ENCODE data around the gene CLEC7A.
A peak's percentile ranks its signal among the peaks of the same experiment; 100 is the strongest.

Gene CLEC7A

DNA sequence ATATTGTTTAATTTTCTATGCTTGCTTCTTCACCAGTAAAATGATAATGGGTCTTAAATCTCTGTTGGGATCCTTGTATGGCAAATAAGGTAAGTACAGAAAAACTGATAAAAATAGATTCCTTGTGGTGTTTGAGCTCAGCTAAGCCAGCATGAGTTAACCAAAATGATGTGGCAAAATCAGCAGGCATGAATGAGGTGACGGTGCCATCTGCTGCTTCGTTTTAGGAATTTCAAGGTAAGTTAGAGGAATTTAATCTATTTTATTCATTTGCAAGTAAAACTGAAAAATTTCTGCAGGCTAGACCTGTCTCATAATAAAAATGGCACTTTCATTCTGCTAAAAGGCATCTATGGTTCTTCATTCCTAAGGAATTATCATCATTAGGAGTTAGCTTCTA lies 10.0 kb upstream of the CLEC7A start:
- peak in 1 of 2 experiments; percentile 17 for DNase-seq (ENCODE audit: low read depth in 2 of 2)

DNA sequence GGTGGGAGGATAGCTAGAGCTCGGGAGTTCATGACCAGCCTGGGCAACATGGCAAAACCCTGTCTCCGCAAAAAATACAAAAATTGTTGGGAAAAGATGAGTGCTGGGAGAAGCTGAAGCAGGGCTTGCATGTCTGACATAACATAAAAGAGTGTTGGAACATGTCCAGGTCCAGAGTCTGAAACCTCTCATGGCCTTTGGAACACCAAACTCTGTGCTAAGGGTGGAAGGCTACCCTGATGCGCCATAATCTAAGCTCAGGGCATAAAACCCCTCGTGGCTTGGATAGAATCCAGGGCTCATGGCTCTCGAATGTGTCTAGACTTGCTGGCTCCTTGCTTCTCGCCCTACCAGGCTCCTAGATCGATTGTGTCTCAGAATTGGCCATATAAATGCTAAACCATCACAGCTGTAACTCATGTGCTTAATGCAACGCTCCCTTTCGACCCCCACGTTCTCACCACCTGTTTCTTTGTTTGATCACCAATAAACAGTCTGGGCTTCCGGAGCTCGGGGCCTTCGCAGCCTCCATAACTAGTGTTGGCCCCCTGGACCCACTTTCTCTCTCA lies 6.7 kb upstream of the CLEC7A start:
- no peak for DNase-seq (ENCODE audit: low read depth in 2 of 2)

DNA sequence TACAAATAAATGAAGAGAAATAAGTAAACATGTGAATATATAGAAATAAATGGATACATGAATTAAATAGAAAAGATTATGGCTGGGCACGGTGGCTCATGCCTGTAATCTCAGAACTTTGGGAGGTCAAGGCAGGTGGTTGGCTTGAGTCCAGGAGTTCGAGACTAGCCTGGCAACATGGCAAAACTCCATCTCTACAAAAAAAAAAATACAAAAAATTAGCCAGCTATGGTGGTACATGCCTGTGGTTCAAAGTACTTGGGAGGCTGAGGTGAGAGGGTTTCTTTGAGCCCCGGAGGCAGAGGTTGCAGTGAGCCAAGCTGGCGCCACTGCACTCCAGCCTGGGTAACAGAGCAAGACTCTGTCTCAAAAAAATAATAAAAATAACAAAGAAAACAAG lies 5.1 kb upstream of the CLEC7A start:
- DNase-seq (ENCODE audit: low read depth in 2 of 2), result no peak

DNA sequence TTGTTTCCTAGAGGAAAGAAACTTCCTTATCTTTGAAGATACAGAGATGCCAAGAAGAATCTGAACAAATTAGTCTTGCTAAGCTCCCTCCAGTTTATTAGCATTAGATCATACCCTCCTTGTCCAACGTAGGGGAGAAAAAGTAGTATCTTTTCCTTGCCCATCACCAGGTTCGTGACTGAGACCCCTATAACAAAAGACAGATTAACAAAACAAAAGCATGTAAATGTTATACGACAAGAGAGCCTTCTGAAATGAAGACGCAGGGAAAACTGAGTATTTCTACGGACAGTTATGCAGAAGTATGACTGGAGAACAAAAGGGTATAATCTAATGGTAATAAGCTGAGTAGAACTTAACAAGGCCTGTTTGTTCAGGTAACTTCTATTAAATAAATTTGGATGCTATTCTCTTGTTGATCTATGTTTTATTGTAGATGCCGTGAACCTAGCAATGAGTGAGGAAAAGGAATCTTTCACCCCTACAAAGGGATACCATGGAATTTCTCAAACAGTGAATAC lies 2.9 kb upstream of the CLEC7A start:
- no peak for DNase-seq (ENCODE audit: low read depth in 2 of 2)

DNA sequence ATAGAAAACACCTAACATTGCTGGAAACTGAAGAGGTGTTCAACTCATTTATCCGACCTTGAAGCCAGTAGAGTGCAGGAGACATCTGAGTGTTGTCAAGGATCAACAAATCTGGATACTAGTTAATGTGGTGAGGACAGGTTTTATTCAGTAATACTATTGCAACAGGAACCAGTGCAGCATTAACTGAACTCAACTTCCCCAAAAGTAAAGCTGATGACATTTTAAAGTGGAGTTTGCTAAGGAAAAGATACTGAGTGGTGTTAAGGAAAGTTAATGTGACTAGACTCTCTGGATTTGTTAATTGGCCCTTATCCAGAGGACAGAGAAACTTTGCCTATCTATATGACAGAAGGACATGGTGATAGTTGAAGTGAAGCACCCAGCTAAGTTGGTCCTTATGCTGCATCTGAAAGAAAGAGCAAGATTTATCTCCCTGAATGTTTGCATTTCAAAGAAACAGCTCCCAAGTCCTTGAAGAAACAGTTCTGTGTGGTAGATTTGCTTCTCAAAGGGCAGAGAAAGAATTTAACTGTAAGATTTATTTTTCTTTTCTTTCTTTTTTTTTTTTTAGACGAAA lies 1.2 kb upstream of the CLEC7A start:
- no peak for DNase-seq (ENCODE audit: low read depth in 2 of 2)

DNA sequence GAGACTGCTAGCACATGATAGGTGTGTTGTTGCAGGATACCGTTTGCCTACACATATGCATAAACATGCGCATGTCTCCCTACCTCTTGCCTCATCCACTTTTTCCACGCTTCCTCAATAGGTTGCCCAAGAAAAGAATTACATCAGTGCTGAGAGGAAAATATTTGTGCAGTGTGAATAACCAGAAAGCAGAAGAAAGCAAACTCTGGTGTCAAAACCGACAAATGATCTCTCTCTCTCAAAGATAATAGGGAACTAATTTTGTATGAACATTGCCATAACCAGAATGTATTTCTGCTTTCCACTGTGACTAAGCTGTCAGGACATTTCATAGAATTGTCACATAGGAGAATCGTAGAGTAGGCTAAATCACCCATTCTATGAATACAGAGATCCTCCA lies 1.3 kb downstream of the CLEC7A start:
- no peak for DNase-seq (ENCODE audit: low read depth in 2 of 2)

DNA sequence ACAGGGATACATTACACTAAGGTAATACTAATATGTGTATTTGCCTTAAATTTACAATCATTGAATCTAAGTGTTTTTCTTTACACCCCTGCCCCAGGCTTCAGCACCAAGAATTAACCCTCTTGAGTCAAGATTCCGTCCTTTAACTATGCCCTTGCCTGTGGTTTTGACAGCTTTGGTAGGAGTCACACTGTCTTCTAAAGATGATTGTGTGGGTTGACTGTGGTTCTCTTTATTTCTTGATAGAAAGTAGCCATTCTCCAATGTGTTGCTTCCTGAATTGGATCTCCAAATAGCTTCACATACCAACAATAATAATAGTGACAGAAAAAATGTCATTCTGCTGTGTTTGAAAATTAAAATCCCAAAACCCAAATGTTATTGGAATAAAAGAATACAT lies 3.6 kb downstream of the CLEC7A start:
- no peak for DNase-seq (ENCODE audit: low read depth in 2 of 2)

DNA sequence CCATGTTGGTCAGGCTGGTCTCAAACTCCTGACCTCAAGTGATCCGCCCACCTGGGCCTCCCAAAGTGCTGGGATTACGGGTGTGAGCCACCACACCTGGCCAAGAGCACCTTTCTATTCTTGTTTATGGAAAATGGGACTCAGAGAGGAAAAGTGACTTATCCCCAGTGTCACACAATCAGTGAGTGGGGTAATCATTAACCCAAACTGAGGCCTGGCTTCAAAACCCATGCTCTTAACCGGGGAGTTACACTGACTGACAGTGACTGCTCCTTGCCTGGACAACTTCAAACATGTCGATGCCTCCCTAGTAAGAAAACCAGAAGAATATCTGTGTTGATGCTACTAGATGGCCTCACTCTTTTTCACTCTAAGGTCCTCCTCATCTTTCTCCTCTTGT lies 7.3 kb downstream of the CLEC7A start:
- no peak for DNase-seq (ENCODE audit: low read depth in 2 of 2)

DNA sequence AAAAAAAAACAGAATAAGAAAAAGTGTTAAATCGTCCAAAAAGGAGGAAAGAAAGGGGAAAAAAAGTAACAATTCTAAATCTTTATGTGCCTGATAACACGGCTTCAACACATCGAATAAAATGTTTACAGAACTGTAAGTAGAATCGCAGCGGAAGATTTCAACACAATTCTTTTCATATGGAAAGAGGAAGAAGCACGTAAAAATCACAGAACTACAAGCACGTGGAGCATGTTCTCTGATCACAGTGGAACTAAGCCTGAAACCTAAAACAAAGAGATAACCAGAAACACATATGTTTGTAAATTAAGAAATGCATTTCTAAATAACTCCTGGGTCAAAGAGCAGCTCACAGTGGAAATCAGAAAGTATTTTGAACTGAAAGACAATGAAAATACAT lies 8.7 kb downstream of the CLEC7A start:
- DNase-seq (ENCODE audit: low read depth in 2 of 2), result no peak

DNA sequence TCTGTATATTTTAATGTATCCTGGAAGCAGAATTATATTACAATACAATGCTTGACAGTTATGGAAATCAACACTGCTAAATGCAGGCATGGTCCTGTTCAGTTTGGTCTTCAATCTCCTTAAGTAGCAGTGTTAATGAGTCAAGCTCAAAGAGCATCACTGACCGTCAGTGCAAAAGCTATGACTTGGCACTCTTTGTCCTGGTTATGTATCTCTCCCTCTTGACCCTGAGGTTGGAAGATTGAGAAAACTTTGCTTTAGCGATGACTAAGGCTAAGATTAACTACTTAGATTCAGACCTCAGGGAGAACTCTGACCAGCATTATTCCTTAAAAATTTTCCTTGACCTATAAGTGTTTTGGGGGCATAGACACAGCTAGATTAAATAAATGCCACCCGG lies 10.9 kb downstream of the CLEC7A start:
- no peak for DNase-seq (ENCODE audit: low read depth in 2 of 2)

DNA sequence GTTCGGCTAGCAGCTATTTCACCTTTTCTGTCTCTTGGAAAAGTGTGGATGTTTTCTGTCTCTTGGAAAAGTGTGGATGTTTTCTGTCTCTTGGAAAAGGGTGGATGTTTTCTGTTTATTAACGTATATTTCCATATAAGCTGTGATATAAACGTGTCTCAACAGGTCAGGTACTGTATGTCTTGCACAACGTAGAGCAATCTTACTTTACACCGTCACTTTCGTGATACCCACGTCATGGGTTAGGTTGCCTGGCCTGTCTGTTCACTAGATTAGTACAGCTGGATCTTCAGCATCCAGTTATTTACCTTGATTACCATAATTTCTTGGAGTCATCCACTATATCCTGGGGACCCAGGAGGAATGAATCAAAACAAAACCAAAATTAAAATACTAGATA lies 14.1 kb downstream of the CLEC7A start:
- DNase-seq (ENCODE audit: low read depth in 2 of 2), result no peak

DNA sequence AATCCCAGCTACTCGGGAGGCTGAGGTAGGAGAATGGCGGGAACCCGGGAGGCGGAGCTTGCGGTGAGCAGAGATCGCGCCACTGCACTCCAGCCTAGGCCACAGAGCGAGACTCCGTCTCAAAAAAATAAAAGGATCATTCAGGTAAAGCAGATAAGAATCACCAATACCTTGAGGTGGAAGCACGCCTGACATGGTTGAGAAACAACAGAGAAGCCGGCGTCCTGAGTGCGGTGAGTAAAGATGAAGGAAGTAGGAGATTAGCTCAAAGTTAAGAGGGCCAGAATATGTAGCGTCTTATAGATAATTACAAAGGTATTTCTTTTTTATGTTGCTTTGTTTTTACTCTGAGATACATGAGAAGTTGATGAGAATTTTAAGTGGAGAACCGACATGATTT lies 14.7 kb downstream of the CLEC7A start:
- DNase-seq (ENCODE audit: low read depth in 2 of 2), result no peak

DNA sequence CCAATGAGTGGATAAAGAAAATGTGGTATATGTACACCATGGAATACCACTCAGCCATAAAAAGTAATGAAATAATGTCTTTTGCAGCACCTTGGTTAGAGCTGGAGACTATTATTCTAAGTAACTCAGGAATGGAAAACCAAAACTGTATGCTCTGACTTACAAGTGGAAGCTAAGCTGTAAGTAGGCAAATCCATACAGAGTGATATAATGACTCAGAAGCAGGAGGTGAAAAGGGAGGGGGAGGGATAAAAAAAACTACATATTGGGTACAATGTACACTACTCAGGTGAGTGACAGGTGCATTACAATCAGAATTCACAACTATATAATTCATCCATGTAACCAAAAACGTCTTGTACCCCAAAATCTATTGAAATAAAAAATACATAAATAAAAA lies 16.1 kb downstream of the CLEC7A start:
- DNase-seq (ENCODE audit: low read depth in 2 of 2), result no peak

DNA sequence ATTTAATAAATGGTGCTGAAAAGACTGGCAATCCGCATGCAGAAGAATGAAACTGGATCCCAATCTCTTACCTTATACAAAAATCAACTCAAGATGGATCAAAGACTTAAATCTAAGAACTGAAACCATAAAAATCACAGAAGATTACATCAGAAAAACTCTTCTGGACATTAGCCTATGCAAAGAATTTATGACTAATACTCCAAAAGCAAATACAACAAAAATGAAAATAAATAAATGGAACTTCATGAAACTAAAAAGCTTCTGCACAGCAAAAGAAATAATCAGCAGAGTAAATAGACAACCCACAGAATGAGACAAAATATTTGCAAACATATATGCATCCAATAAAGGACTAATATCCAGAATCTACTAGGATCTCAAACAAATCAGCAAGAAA lies 16.9 kb downstream of the CLEC7A start:
- DNase-seq (ENCODE audit: low read depth in 2 of 2), result no peak

DNA sequence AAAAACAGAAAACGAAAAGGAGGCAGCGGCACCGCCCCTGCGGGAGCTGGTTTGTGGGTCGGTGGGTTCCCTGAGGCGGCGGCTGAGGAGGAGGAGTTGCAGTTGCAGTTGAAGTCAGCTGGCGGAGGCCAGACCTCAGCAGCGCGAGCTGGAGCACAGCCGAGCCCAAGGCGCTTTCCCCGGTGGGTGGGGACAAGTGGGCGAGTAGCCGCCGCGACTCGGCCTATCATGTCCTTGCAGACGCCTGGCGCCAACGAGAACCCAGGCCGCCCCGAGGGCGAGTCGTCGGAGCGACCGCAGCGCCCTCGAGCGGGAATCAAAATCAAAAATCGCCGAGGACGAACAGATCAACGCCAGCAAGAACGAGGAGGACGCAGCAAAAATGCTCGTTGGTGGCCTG lies 18.5 kb downstream of the CLEC7A start:
- DNase-seq (ENCODE audit: low read depth in 2 of 2), result no peak

DNA sequence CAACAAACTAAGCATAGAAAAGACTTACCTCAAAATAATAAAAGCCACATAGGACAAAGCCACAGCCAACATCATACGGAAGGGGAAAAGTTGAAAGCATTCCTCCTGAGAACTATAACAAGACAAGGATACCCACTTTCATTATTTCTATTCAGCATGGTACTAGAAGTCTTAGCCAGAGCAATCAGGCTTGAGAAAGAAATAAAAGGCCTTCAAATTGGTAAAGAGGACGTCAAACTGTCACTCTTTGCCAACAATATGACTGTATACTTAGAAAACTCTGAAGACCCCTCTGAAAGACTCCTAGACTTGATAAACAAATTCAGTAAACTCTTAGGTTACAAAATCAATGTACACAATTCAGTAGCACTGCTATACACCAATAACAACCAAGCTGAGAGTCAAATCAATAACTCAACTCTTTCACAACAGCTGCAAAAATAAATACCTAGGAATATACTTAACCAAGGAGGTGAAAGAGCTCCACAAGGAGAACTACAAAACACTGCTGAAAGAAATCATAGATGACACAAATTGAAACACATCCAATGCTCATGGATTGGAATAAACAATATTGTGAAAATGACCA lies 19.6 kb downstream of the CLEC7A start:
- no peak for DNase-seq (ENCODE audit: low read depth in 2 of 2)

DNA sequence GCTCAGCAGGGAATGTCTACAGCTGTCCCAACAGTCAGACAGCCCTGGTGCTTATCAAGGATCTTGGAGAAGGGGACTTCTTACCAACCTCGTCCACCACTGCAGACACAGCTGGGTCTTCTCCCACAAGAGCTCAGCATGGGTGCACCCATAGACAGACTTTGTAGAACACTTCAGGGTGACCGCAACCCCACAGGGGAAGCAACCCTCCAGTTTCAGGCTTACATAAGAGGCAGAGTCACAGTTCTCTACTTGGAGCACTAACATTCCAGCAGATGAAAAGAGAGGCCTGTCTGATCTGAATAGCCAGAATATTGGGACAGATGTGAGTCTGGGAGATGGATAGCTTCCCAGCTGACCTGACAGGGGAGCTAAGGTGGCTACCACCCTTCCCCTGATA lies 27.7 kb downstream of the CLEC7A start:
- DNase-seq (ENCODE audit: low read depth in 2 of 2), result no peak

DNA sequence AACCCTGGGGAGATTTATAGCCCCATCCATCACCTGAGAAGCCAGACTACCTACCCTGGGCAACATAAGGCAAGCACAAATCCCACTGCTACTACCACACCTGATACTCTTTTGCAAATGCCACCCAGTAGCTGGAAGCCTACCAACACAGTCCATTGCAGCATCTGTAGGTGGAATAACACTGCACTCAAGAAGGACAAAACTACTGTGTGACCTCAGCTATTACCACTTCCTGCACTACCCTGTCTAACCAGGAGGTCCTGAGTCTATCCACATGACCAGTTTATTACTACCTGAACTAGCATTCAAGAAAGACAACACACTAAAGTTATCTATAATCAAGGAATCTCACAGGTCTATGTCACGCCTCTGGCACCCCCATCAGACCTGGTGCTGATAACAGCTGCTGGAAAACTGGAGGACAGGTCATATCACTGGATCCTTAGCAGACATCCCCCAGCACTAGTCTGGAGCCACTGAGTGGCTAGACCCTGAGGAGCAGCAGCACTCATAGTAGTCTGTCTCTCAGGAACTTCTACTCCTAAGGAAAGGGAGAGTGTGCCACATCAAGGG lies 28.3 kb downstream of the CLEC7A start:
- DNase-seq (ENCODE audit: low read depth in 2 of 2), result no peak

DNA sequence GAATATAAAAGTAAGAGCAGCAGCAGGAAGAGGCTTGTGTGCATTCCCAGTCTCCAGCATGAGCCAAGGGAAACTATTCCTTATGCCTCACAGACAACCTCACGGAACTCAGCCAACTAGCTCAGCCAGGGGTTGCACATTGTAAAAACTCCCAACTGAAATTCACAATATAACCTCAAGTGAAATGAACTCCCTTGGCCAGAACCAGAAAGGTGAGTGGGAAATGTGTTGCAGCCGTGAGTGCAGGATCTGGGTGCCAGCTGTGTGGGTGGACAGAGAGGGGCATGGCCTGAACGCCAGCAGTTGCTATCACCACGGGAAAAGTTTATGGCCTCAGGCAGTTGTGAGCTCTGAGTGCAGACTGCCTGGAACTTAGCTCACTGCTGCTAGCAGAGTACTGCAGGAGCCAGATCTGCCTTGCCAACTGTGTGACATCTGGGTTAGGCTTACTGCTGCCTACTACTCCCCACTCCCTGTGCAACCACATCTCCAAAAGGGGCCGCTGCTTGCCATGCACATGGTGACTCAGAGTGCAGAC lies 28.9 kb downstream of the CLEC7A start:
- DNase-seq (ENCODE audit: low read depth in 2 of 2), result no peak

DNA sequence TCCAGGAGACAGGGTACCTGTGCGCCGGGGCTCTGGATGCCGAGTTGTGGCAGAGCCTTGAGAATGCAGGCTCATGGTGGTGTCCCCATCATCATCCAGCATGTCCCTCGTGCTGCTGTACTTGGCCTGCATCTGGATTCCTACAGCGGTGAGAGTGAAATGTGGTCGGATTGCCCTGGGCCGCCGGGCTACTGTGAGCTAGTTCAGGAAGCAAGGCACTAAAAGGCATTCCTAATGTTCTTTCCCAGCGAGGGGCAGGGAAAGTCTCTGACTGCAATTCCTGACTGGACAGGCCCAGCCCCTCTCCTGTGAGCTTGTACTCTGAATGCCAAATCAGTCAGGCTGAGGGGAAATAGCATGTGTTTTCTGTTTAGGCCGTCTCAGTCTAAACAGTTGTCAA lies 31.2 kb downstream of the CLEC7A start, which contains the start of gene CLEC1A:
Gene CLEC1A (minus strand): TSS at position 195 of the 400 bp plus-strand sequence. CDS start 63 bp downstream, at position 132.
- DNase-seq (ENCODE audit: low read depth in 2 of 2), result no peak

DNA sequence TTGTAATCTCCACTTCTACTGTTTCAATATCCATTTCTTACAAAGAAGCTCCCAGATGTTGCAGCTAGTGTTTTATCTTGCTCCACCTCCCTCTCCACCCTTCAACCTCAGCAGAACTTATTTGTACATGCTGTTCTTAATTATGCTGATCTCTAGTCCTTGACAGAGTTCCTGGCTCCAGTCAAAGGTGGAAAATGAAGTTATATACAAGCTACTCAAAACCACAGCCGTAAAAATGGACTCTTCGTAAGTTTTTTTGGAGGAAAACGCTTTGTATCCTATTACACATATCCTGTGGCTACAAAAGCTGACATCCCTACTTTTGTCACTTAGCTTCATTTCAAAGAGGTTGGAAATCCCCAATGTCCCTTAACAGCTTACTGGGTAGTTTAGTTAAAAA lies 32.5 kb downstream of the CLEC7A start:
- no peak for DNase-seq (ENCODE audit: low read depth in 2 of 2)

DNA sequence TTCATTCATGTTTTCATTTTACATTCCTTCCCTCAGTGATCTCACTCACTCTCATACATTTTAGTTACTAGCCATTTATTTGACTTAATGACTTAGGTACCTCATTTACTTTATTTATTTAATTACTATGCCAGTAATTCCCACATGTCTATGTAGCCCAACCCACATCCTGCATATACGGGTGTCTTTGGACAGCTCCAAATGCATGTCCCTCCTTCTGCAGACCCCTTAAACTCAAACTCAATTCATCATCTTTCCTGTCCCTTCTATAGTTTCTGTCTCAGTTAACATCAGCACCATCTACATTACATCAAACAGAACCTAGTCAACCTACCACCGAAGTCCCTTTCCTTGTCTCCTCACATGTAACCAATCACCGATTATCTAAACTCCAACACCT lies 34.0 kb downstream of the CLEC7A start:
- DNase-seq (ENCODE audit: low read depth in 2 of 2), result no peak

Data from stimulated activated CD4-positive, alpha-beta T cell treated with anti-CD3 and anti-CD28 coated beads, Interleukin-12 subunit alpha, Interleukin-12 subunit beta, amount 100 ng/mL, for 24 hours (primary cell).